ENCODE measurements around the gene MPG.

- no peak for TF ChIP-seq POLR2AphosphoS5 (IDR thresholded peaks at IDR 0.05; ENCODE audit: low read depth, low read length)
- no peak for TF ChIP-seq REST (IDR thresholded peaks at IDR 0.05; ENCODE audit: insufficient read depth in 1 of 2, low read depth in 2 of 2, low read length in 2 of 2)
- no peak for TF ChIP-seq TAF1 (IDR thresholded peaks at IDR 0.05; ENCODE audit: borderline replicate concordance, insufficient read depth, low read length)
- TF ChIP-seq FOXP2 (optimal IDR thresholded peaks at IDR 0.05; ENCODE audit: borderline replicate concordance, extremely low read depth, extremely low read length, insufficient read depth): no peak
These were observed 11.5 kb upstream of the MPG start for GRCh38 chr16:66309-67182.

All from PFSK-1 (cell line).